MCF 10A (cell line): ENCODE measurements around the gene ZNF362. TPM values are rescaled to one million over a fixed set of nuclear protein-coding genes. Genes with fewer than 3 reads are reported as not detected.

Experiments used
- BruUV-seq: library from RNA; stranded (reverse); fragments of 400-500 nt; replicated peaks from 2 replicates; lab custom pipeline; 2021; lab: Mats Ljungman, UMichigan
- CTCF ChIA-PET: fragments of 300-600 bp; sonication (Branson Sonifier 250); formaldehyde crosslinking; extraction: SDS; loops from one replicate; lab custom pipeline; 2021; ENCODE audit warnings: antibody characterized with exemption, inconsistent platforms; lab: Yijun Ruan, JAX
- POLR2A ChIA-PET: fragments of 300-600, 350-650 bp; sonication (Branson Sonifier 250); formaldehyde crosslinking; extraction: SDS; loops from one replicate; lab custom pipeline; 2020; ENCODE audit warnings: antibody characterized with exemption, inconsistent platforms; lab: Yijun Ruan, JAX
- DNase-seq: peaks from one replicate; pipeline ENCODE4 v3.0.0-alpha.2; 2018; ENCODE audit not compliant: unreplicated experiment
- H3K27ac Mint-ChIP-seq: one replicate; pipeline ENCODE4 v1.8.0; 2022; ENCODE audit warnings: mild to moderate bottlenecking, low read depth, mixed read lengths; ENCODE audit not compliant: unreplicated experiment
- H3K27me3 Mint-ChIP-seq: one replicate; pipeline ENCODE4 v1.8.0; 2022; ENCODE audit warnings: mixed read lengths; ENCODE audit not compliant: insufficient read depth, unreplicated experiment
- H3K36me3 Mint-ChIP-seq: one replicate; pipeline ENCODE4 v1.8.0; 2022; ENCODE audit warnings: mild to moderate bottlenecking, moderate library complexity, mixed read lengths; ENCODE audit not compliant: insufficient read depth, unreplicated experiment
- H3K4me1 Mint-ChIP-seq: one replicate; pipeline ENCODE4 v1.8.0; 2022; ENCODE audit warnings: mixed read lengths; ENCODE audit not compliant: insufficient read depth, unreplicated experiment
- H3K4me3 Mint-ChIP-seq: one replicate; pipeline ENCODE4 v1.8.0; 2022; ENCODE audit warnings: mild to moderate bottlenecking, moderate library complexity, mixed read lengths; ENCODE audit not compliant: unreplicated experiment
- H3K9me3 Mint-ChIP-seq: one replicate; pipeline ENCODE4 v1.8.0; 2022; ENCODE audit warnings: mixed read lengths; ENCODE audit not compliant: unreplicated experiment
- intact Hi-C: fragments of 100-400 bp; cut with micrococcal nuclease; formaldehyde crosslinking; loops from 2 replicates; pipeline ENCODE4 v1.14.1; 2022
- total RNA-seq: library from RNA; stranded (reverse); gene quantifications from 2 replicates; pipeline ENCODE4 v1.2.3, GENCODE V29; 2022
- TF ChIP-seq, protein P1 (sequence below): fragments of 200-600 bp; IDR thresholded peaks from one replicate; pipeline ENCODE4 v1.8.0; 2022; ENCODE audit warnings: antibody characterized with exemption, mild to moderate bottlenecking; ENCODE audit not compliant: unreplicated experiment

Gene ZNF362
- total RNA-seq, 1 experiment from 2014 or later, result 15.8 TPM

DNA sequence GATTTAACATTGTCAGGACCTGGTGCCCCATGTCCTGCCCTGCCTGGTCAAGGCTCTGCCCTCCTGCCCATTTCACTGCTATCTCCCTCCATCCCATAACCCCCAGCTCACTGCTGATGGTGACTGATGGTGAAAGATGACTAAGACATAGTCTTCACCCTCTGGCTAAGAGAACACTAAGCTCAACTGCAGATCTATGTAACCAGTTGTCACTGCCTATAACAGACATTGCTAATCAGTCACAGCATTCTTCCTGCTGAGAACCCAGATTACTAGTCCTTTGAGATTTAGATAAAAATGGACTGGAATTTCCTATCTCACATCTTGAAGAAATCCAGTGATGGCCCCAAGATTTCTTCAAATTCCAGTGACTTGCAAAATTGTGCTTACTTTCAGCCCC is 8.0 kb upstream of the ZNF362 start:
- ChIA-PET POLR2A (interaction anchor here (2.0 kb wide), 1 partner anchor 26 kb away, joined by 7 read pairs; no protein-coding TSS in a partner anchor), CTCF (interaction anchor here (1.2 to 1.3 kb wide), 2 partner anchors 47 to 121 kb away, joined by 3 read pairs; no protein-coding TSS in a partner anchor)
- H3K27ac Mint-ChIP-seq, result no peak overlapping the region
- no peak overlapping the region for H3K4me3 Mint-ChIP-seq
- H3K9me3 Mint-ChIP-seq, result no peaks in the 10 kb centered on the region
- intact Hi-C loops, result no loop called here
- TF ChIP-seq, protein P1, sequence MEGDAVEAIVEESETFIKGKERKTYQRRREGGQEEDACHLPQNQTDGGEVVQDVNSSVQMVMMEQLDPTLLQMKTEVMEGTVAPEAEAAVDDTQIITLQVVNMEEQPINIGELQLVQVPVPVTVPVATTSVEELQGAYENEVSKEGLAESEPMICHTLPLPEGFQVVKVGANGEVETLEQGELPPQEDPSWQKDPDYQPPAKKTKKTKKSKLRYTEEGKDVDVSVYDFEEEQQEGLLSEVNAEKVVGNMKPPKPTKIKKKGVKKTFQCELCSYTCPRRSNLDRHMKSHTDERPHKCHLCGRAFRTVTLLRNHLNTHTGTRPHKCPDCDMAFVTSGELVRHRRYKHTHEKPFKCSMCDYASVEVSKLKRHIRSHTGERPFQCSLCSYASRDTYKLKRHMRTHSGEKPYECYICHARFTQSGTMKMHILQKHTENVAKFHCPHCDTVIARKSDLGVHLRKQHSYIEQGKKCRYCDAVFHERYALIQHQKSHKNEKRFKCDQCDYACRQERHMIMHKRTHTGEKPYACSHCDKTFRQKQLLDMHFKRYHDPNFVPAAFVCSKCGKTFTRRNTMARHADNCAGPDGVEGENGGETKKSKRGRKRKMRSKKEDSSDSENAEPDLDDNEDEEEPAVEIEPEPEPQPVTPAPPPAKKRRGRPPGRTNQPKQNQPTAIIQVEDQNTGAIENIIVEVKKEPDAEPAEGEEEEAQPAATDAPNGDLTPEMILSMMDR, result no peak
- no TSS peak for BruUV-seq
- H3K4me1 Mint-ChIP-seq, result peaks cover 9% of the 10 kb centered on the region
- no peak for DNase-seq
- H3K27me3 Mint-ChIP-seq, result peaks cover 20% of the 10 kb centered on the region
- no peaks in the 10 kb centered on the region for H3K36me3 Mint-ChIP-seq

DNA sequence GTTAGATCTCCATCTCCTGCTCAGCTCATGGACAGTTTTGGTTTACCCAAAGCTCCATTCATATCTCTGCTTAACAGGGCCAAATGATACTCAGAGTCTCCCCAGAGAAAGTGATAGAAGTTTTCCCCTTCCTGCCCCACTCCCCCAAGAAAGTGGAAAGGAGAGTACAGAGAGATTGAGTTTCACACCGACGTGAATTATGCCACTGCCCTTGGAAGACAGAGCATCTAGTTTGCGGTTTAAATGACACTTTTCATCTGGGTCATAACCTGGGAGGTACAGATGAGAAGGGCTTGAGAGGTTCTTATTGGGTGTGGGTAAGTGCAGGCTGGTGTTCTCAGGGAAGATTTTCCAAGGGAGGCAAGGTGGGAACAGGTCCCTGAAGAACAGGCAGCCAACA is 6.9 kb upstream of the ZNF362 start:
- intact Hi-C loops, result no loop called here

GRCh38 chr1:33250217-33250616 is 6.1 kb upstream of the ZNF362 start:
- Mint-ChIP-seq H3K9me3 (no peaks in the 10 kb centered on the region), H3K36me3 (no peaks in the 10 kb centered on the region), H3K27me3 (peaks cover 20% of the 10 kb centered on the region), H3K4me1 (no peaks in the 10 kb centered on the region), H3K27ac (no peak overlapping the region), H3K4me3 (no peak overlapping the region)
- POLR2A ChIA-PET, result interaction anchor here (1.0 kb wide), 1 partner anchor 21 kb away, joined by 4 read pairs; no protein-coding TSS in a partner anchor
- TF ChIP-seq, protein P1, result no peak
- no peak for DNase-seq
- no TSS peak for BruUV-seq
- intact Hi-C loops, result no loop called here
- CTCF ChIA-PET, result no interaction called here

More for the DNA sequence above, 6.9 kb upstream of the ZNF362 start:
- BruUV-seq, result no TSS peak
- peaks cover 3% of the 10 kb centered on the region for H3K4me1 Mint-ChIP-seq
- POLR2A ChIA-PET, result interaction anchor here (1.0 to 2.0 kb wide), 2 partner anchors 21 to 28 kb away, joined by 4 to 7 read pairs; no protein-coding TSS in a partner anchor
- H3K27me3 Mint-ChIP-seq, result peaks cover 20% of the 10 kb centered on the region
- H3K27ac Mint-ChIP-seq, result no peak overlapping the region
- no peaks in the 10 kb centered on the region for H3K36me3 Mint-ChIP-seq
- H3K9me3 Mint-ChIP-seq, result no peaks in the 10 kb centered on the region
- no peak overlapping the region for H3K4me3 Mint-ChIP-seq
- no peak for DNase-seq
- CTCF ChIA-PET, result interaction anchor here (0.5 to 0.8 kb wide), 2 partner anchors 12 to 377 kb away, joined by 3 to 4 read pairs; no protein-coding TSS in a partner anchor
- TF ChIP-seq, protein P1, result no peak

DNA sequence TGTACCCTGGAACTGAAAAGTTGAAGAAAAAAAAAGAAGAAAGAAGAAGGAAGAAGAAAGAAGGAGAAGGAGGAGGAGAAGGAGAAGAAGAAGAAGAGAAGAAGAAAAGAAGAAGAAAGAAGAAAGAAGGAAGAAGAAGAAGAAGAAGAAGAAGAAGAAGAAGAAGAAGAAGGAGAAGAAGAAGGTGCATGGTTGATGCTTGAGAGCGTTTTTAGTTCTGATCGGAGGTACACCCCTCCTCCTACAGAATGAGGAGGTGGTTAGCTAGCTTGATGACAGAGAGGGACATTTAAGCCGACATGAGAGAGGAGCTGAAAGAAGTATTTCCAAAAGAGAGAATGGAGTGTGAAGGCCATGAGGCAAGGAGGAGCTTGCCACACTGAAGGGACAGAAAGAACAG is 5.6 kb upstream of the ZNF362 start:
- Mint-ChIP-seq H3K36me3 (no peaks in the 10 kb centered on the region), H3K27ac (no peak overlapping the region), H3K27me3 (peaks cover 20% of the 10 kb centered on the region), H3K4me1 (no peaks in the 10 kb centered on the region), H3K9me3 (no peaks in the 10 kb centered on the region), H3K4me3 (no peak overlapping the region)
- ChIA-PET POLR2A (no interaction called here), CTCF (no interaction called here)
- TF ChIP-seq, protein P1, result no peak
- DNase-seq, result no peak
- no TSS peak for BruUV-seq
- intact Hi-C loops, result no loop called here
